GM21423 (cell line): ENCODE results near the gene ALX3.

ENCODE experiments used
- ATAC-seq: cut with Tn5 transposase; IDR thresholded peaks from one replicate; pipeline ENCODE4 v1.9.1; 2021; ENCODE audit warnings: mild to moderate bottlenecking, moderate library complexity; ENCODE audit not compliant: unreplicated experiment

Gene ALX3

GRCh38 chr1:110067479-110067892 is 3.0 kb downstream of the ALX3 start:
- no peak for ATAC-seq

DNA sequence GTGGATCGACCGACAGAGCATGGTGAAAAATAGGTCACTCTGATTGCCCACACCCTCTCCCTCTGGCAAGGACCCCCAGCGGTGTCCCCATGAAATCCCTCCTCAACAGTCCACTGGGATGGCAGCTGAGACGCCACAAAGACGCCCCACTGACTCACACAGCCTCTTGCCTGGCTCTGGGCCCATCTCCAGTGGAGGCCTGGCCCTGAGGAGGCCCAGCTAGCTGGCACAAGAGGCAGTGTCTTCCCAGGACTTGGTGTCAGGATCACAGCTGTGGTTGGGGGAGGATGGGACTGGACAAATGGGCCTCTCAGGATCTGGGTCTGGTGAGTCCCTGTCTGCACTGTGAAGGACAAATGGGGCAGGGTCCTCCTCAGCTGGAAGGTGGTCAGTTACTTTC is 4.6 kb downstream of the ALX3 start:
- no peak for ATAC-seq

- ATAC-seq = no peak
Observed at GRCh38 chr1:110064576-110065337, 5.7 kb downstream of the ALX3 start.

- no peak for ATAC-seq
Observed at GRCh38 chr1:110063781-110064180, 6.7 kb downstream of the ALX3 start.

DNA sequence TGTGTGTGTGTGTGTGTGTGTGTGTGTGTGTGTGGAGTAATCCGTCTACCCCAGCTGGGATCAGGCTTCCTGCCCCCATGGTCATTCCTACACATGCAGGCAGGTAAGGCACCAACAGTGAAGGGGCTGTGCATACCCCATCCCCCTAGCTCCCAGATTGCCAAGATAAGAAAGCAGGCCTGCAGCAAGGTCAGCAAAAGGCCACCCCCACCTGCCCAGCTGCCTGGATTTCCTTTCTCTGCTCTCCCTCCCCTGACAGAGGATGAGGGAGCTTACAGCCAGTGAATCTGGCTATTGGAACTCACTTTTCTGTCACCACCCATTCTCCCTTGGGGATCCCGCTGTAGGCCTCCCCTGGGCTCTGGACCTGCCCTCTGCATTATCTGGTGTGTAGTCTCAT is 7.9 kb downstream of the ALX3 start:
- no peak for ATAC-seq

DNA sequence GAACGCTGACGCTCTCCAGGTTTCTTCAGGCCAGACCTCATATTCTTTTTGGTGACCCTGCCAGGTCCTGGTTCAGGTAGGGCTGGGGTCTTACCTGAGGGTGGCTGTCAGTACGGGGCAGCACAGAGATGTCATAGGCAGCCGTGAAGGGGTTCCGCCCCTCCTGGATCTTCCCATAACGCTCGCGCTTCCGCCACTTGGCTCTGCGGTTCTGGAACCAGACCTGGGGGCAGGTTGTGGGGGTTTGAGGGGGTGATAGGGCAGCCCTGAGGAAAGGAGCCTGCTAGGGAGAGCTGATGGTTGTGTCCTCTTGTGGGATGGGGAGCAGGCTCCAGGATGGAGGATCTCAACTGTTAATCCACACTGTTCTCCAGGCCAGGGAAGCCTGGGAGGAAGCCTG is 9.1 kb downstream of the ALX3 start:
- no peak for ATAC-seq

DNA sequence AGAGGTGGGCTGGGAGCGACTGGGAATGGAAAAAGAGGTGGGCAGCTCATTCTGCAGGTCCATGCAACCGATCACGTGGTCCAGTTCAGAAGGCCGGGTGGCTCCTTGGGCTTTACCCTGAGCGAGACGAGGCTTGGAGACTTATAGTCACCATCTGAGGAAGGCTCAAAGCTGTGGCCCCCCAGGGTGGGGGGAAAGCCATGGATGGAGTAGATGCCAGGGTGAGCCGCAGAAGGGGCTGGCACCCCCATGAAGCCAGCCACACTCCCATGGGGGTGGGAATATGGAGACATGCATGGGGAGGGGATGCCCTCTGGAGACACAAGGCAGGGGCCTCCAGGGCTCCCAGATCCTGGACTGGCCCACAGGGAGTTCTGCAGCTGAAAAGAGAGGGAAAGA is 9.8 kb downstream of the ALX3 start:
- ATAC-seq = no peak

- no peak for ATAC-seq
Observed at GRCh38 chr1:110060034-110060661, 10.3 kb downstream of the ALX3 start.

DNA sequence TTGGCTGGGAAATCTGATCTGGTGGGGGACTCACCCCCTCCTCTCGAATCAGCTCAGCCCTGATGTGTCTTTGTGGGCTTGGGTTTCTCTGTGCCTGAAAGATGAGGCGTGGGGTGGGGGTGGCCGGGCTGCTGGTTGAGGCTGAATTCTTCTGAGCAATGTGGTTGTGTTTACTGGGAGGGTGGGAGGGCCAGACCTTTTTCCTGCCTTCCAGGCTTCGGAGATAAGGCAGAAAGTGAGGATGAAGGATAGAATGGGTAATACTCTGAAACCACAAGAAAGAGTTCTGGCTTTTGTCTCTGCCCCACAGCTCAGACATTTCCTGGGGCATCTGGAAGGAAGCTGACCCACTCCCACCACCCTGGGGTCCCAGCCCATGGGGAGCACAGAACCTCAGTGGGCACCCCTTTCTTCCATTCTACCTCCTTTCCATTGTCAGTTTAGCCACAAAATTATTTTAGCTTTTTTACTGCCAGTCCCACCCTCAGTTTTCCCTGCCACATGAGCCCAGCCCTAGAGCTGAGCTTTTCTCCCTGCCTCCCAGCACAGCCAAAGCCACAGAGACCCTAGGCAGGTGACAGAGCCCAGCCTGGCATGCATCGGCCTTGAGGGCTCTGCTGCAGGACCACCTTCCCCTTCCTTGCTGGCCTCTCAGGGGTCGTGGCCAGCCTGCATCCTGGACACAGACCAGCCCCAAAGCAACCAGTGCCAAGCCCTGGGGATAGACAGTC is 11.2 kb downstream of the ALX3 start:
- no peak for ATAC-seq

DNA sequence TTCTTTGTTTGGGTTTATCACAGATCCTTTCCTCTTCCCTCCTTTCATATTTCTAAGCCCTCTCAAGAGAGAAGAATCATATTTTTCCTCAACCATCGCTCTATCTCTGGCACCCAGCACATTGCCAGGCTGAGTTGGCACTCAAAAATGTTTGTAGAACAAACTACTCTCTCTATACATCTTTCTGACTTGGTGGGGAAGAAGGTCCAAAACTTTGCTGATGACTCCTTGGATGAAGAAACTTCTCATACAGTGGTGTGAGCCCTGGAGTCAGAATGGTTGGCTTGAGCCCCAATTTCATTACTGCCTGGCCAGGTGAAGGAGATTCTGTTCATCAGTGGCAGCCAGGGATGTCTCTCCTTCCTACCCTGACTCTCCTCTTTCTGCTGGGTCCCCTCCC is 11.9 kb downstream of the ALX3 start:
- no peak for ATAC-seq

DNA sequence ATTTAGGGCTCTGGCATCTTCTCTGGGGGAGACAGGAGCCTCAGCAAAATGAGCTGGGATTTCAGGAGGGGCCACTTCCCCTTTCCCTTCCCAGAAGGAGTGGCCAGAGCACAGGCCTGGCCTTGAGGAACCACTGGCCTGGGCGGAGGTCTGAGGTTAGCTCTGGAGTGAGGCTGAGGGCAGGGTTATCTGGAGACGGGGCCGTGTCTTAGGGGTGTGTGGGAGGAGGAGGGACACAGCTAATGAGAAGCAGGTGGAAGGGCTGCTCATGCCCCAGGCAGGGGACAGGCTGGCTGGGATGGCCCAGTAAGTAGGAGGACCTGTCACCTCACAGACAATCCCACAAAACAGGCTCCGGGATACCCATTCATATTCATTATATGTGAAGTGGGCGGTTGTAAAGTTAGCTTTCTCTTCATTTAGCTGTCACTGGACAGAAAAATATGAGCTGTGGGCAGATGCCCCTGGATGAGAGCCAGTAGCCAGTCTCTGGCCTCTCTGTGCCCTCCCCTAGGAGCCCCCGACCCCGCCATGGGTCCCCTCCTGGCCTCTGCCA is 12.4 kb downstream of the ALX3 start:
- no peak for ATAC-seq

GRCh38 chr1:110056776-110057175 is 13.7 kb downstream of the ALX3 start:
- no peak for ATAC-seq

GRCh38 chr1:110056285-110056683 is 14.2 kb downstream of the ALX3 start:
- ATAC-seq = no peak

GRCh38 chr1:110055493-110056284 is 14.8 kb downstream of the ALX3 start:
- no peak for ATAC-seq

DNA sequence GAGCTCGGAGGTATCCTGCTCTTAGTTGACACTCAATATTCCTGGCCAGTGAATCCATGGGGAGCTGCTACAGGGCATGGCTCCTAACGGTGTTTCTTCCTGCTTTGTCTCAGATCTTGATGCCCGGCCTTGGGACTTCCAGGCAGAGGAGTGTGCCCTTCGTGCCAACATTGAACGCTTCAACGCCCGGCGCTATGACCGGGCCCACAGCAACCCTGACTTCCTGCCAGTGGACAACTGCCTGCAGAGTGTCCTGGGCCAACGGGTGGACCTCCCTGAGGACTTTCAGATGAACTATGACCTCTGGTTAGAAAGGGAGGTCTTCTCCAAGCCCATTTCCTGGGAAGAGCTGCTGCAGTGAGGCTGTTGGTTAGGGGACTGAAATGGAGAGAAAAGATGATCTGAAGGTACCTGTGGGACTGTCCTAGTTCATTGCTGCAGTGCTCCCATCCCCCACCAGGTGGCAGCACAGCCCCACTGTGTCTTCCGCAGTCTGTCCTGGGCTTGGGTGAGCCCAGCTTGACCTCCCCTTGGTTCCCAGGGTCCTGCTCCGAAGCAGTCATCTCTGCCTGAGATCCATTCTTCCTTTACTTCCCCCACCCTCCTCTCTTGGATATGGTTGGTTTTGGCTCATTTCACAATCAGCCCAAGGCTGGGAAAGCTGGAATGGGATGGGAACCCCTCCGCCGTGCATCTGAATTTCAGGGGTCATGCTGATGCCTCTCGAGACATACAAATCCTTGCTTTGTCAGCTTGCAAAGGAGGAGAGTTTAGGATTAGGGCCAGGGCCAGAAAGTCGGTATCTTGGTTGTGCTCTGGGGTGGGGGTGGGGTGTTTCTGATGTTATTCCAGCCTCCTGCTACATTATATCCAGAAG is 16.7 kb downstream of the ALX3 start:
- ATAC-seq = no peak

DNA sequence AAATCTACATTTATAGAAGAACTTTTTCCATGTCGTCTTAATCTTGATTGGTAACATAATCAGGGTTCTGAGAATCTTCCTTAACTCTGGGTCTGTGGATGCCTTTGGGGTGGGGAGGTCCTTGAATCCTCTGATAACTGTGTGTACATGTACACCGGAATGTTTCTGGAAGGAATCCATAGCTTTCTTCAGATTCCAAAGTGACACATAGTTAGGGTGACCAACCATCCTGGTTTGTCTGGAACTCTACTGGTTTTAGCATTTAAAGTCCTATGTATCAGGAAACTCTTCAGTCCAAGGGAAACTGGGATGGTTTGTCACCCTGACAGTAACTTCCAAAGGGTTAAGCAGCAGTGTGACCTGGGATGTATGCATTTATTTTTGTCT is 19.2 kb downstream of the ALX3 start:
- ATAC-seq = no peak

DNA sequence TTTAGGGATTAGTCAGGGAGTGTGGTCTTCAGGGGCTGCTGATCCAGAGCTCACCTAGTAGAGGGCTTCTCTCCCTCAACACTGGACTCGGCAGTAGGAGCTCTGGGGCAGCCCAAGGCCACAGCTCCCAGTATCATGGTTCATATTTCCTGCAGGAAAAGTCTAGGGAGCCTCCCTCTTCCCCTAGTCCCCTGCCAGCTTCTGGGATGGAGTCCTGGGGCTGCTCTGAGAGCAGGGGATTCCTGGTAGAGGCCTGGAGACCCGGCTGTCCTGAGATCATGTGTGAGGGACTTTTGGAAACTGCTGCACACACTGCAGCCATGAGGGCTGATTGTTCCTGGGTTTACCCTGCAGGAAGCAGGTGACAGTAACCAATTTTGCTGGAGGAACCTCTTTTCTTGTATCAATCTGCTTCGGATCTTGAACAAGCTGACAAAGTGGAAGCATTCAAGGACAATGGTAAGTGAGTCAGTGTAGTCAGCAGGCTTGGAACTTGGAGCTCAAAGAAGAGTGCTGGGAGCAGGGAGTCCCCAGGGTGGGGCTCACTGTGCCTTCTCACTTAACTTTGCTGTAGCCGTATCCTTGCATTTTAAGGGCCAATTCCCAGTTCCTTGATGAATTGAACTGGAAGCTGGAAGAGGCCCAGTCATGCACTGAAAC is 19.7 kb downstream of the ALX3 start:
- ATAC-seq = no peak

DNA sequence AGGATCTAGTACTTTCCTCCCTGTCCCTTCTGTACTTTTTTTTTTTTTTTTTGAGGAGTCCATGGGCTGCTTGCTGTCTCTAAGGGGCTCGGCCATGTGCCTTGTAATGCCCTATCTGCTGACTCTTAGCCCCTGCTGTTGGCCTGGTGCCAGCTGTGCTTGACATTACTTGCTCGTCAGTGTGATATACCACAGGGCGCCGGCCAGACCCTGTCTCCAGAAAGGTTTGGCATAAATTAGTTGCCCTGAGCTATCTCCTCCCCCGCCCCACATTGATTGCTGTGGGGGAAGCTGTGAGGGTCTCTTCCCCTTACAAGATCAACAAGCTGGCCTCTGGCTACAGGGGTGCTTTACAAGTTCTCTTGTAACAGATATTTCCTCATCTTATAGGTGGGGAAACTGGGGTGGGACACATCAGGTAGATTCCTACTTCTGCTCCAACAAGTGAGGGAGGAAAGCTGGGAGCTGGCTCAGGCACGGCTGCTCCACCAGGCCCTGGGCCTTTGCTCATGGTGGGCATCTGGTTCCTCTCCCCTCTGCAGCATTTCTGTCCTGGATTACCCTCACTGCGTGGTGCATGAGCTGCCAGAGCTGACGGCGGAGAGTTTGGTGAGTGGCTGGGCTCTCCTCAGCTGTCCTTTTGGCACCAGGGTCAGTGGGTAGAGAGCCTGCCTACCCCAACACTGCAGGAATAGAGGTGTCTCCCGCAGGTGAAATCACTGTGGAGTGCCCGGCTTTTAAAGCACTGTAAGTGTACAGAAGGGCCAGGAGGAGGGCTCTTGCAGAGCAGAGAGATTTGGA is 20.5 kb downstream of the ALX3 start:
- no peak for ATAC-seq
